ENCODE data around the gene KMT2B.

KMT2B gene

GRCh38 chr19:35740423-35741202 is 22.8 kb downstream of the KMT2B start:
- H3K4me3 ChIP-seq (ENCODE audit: low read depth, low read length), result peak overlapping the region; percentile 52
- peak overlapping the region; percentile 97 for H3K27ac ChIP-seq (ENCODE audit: extremely low read depth, low read depth, low read length)
- peaks cover 20% of the 10 kb centered on the region for H3K4me1 ChIP-seq (ENCODE audit: control insufficient read depth, insufficient read depth, low read length)
- H3K9me3 ChIP-seq (ENCODE audit: control insufficient read depth, insufficient read depth, low read depth, low read length), result no peaks in the 10 kb centered on the region; the same call in 1 of the 2 replicates
- peaks cover 50 to 57% of the 10 kb centered on the region in 2 experiments for H3K36me3 ChIP-seq (ENCODE audit: control insufficient read depth in 2 of 2, insufficient read depth in 1 of 2, low read length in 2 of 2)
- CTCF ChIA-PET, result interaction anchor here (0.5 to 1.6 kb wide), 13 partner anchors 8 to 192 kb away, joined by 3 to 8 read pairs (median 3); partner anchors contain the start of gene LIN37
- POLR2A ChIA-PET, result interaction anchor here (0.6 to 7.7 kb wide), 46 partner anchors 8 to 474 kb away, joined by 3 to 204 read pairs (median 5); partner anchors contain the start of genes ALKBH6, ARHGAP33, COX6B1 and HSPB6
- TF ChIP-seq ZBTB6 (tag by site-specific recombination; IDR thresholded peaks at IDR 0.05), result 0 out of 2 replicates have a peak, but pooled peaks have one; percentile 14
- TF ChIP-seq KLF8 (tag by site-specific recombination; IDR thresholded peaks at IDR 0.05), result peak; percentile 97
- peak; percentile 97 for TF ChIP-seq GLIS2 (tag by site-specific recombination; IDR thresholded peaks at IDR 0.05)
- peak; percentile 97 for TF ChIP-seq ZBTB8A (tag by site-specific recombination; IDR thresholded peaks at IDR 0.05)
- TF ChIP-seq ZNF175 (tag by site-specific recombination; IDR thresholded peaks at IDR 0.05), result no peak
- TF ChIP-seq ZBTB10 (tag by site-specific recombination; IDR thresholded peaks at IDR 0.05), result peak; percentile 86
- no peak for TF ChIP-seq ZNF837 (tag by site-specific recombination; IDR thresholded peaks at IDR 0.05)
- no peak for TF ChIP-seq ZNF530 (tag by site-specific recombination; IDR thresholded peaks at IDR 0.05; ENCODE audit: low read depth)
- no peak for TF ChIP-seq PRDM6 (tag by site-specific recombination; IDR thresholded peaks at IDR 0.05)
- TF ChIP-seq ZNF571 (tag by site-specific recombination; IDR thresholded peaks at IDR 0.05), result no peak
- peak; percentile 91 for TF ChIP-seq ZNF561 (tag by site-specific recombination; IDR thresholded peaks at IDR 0.05; ENCODE audit: borderline replicate concordance)
- peak; percentile 100 for TF ChIP-seq ZBTB17 (tag by site-specific recombination; IDR thresholded peaks at IDR 0.05)
- TF ChIP-seq ZBTB48 (tag by site-specific recombination; IDR thresholded peaks at IDR 0.05), result peak; percentile 99
- peak; percentile 95 for TF ChIP-seq ZNF341 (tag by site-specific recombination; IDR thresholded peaks at IDR 0.05; ENCODE audit: low read depth)
- peak; percentile 59; the same call in 1 of the 2 replicates for TF ChIP-seq HIC1 (tag by site-specific recombination; IDR thresholded peaks at IDR 0.05)
- no peak; the same call in 1 of the 2 replicates for TF ChIP-seq ZNF623 (tag by site-specific recombination; IDR thresholded peaks at IDR 0.05)
- TF ChIP-seq REPIN1 (tag by site-specific recombination; IDR thresholded peaks at IDR 0.05; ENCODE audit: low read depth), result peak; percentile 71; the same call in 1 of the 2 replicates
- TF ChIP-seq ZNF10 (tag by site-specific recombination; IDR thresholded peaks at IDR 0.05), result peak; percentile 86; the same call in 1 of the 2 replicates
- TF ChIP-seq, protein P1, sequence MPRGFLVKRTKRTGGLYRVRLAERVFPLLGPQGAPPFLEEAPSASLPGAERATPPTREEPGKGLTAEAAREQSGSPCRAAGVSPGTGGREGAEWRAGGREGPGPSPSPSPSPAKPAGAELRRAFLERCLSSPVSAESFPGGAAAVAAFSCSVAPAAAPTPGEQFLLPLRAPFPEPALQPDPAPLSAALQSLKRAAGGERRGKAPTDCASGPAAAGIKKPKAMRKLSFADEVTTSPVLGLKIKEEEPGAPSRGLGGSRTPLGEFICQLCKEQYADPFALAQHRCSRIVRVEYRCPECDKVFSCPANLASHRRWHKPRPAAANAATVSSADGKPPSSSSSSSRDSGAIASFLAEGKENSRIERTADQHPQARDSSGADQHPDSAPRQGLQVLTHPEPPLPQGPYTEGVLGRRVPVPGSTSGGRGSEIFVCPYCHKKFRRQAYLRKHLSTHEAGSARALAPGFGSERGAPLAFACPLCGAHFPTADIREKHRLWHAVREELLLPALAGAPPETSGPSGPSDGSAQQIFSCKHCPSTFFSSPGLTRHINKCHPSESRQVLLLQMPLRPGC (tag by site-specific recombination; IDR thresholded peaks at IDR 0.05), result peak; percentile 62; the same call in 1 of the 2 replicates
- TF ChIP-seq ZNF449 (tag by site-specific recombination; IDR thresholded peaks at IDR 0.05), result peak; percentile 57; the same call in 1 of the 2 replicates
- TF ChIP-seq ZNF366 (tag by site-specific recombination; conservative IDR thresholded peaks at IDR 0.05), result peak; percentile 96
- peak; percentile 100 for TF ChIP-seq SP3 (tag by site-specific recombination; IDR thresholded peaks at IDR 0.05)
- TF ChIP-seq, protein P2, sequence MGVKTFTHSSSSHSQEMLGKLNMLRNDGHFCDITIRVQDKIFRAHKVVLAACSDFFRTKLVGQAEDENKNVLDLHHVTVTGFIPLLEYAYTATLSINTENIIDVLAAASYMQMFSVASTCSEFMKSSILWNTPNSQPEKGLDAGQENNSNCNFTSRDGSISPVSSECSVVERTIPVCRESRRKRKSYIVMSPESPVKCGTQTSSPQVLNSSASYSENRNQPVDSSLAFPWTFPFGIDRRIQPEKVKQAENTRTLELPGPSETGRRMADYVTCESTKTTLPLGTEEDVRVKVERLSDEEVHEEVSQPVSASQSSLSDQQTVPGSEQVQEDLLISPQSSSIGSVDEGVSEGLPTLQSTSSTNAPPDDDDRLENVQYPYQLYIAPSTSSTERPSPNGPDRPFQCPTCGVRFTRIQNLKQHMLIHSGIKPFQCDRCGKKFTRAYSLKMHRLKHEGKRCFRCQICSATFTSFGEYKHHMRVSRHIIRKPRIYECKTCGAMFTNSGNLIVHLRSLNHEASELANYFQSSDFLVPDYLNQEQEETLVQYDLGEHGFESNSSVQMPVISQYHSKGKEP (tag by site-specific recombination; IDR thresholded peaks at IDR 0.05), result peak; percentile 100
- TF ChIP-seq SP7 (tag by site-specific recombination; IDR thresholded peaks at IDR 0.05), result peak; percentile 85
